Testis (tissue), 2 donors: ENCODE data around the gene MYBPC3.

Source experiments
- POLR2A ChIP-seq: fragments of 450-650 bp; IDR thresholded peaks from one replicate; pipeline ENCODE4 v1.6.1; 2017; ENCODE audit warnings: antibody characterized with exemption, mild to moderate bottlenecking, moderate library complexity
- TF ChIP-seq, protein P1 (sequence below), 3 experiments: fragments of 450-650 bp in 2 of 3; fragments of 200-600 bp in 1 of 3; sonication (generic) in 1 of 3; IDR thresholded peaks; one replicate each; pipeline ENCODE4 v1.5.1; 2016 to 2019; ENCODE audit warnings: antibody characterized with exemption in 3 of 3, mild to moderate bottlenecking in 2 of 3, moderate library complexity in 1 of 3

DNA sequence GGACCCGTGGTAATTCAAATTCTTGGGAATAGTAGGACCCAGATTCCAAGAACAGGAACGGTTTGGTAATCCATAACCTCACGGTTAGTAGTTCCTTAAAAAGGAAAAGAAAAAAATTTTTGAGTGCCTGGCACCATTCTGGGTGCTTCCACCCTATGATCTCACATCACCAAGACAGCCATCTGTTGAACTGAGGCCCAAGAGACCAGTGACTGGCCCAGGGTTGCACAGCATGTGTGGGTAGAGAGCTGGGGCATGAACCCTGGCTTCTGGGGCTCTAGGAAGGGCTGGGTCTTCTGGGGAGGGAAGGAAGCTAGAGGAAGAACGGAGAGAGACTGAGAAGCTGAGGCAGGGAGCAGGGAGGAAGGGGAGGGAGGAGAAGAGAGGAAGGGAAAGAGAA is 30.6 kb upstream of the MYBPC3 start:
- TF ChIP-seq POLR2A: no peak
- TF ChIP-seq, protein P1, sequence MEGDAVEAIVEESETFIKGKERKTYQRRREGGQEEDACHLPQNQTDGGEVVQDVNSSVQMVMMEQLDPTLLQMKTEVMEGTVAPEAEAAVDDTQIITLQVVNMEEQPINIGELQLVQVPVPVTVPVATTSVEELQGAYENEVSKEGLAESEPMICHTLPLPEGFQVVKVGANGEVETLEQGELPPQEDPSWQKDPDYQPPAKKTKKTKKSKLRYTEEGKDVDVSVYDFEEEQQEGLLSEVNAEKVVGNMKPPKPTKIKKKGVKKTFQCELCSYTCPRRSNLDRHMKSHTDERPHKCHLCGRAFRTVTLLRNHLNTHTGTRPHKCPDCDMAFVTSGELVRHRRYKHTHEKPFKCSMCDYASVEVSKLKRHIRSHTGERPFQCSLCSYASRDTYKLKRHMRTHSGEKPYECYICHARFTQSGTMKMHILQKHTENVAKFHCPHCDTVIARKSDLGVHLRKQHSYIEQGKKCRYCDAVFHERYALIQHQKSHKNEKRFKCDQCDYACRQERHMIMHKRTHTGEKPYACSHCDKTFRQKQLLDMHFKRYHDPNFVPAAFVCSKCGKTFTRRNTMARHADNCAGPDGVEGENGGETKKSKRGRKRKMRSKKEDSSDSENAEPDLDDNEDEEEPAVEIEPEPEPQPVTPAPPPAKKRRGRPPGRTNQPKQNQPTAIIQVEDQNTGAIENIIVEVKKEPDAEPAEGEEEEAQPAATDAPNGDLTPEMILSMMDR (IDR thresholded peaks at IDR 0.05): no peak
